ENCODE data around the gene TSR3.

TSR3 gene

DNA sequence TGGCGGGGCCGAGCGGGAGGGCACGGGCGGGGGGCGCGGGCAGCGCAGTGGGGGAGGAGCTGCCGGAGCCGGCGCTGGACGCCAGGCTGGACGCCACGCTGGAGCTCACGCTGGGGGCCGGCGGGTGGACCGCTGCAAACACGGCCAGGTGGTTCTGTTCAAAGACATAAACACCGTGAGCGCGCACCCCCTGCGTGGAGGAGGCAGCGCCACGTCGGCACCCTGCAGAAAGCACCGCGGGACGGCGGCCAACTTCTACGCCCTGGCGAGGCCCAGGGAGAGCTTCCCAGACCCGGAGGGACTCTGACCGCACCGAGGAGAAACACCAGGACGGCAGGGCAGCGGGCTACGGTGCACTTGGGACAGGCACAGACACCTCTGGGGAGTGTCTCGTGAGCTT lies 33.6 kb upstream of the TSR3 start:
- no peaks in the 10 kb centered on the region for H3K9me2 ChIP-seq (replicated peaks; ENCODE audit: low read depth, low read length)
- H3K36me3 ChIP-seq (ENCODE audit: insufficient read depth, low read length): no peaks in the 10 kb centered on the region
- no peaks in the 10 kb centered on the region for H4K20me1 ChIP-seq (ENCODE audit: insufficient read depth, low read length, poor library complexity, severe bottlenecking)
- no peaks in the 10 kb centered on the region for H3K79me2 ChIP-seq (ENCODE audit: insufficient read depth, low read length)
- no peak overlapping the region for H2AFZ ChIP-seq (ENCODE audit: low read length)
- H3K27me3 ChIP-seq (ENCODE audit: insufficient read depth, low read length, poor library complexity, severe bottlenecking): no peaks in the 10 kb centered on the region
- no peak overlapping the region for H3K4me2 ChIP-seq (ENCODE audit: low read depth, low read length, poor library complexity, severe bottlenecking)
- H3K9ac ChIP-seq (ENCODE audit: low read depth, low read length, poor library complexity, severe bottlenecking): no peak overlapping the region
- no peaks in the 10 kb centered on the region for H3K9me3 ChIP-seq (ENCODE audit: insufficient read depth, low read depth, low read length)
- H3K4me1 ChIP-seq (ENCODE audit: insufficient read depth, low read length, poor library complexity, severe bottlenecking): no peaks in the 10 kb centered on the region
- no peak overlapping the region for H3K4me3 ChIP-seq (ENCODE audit: low read length, poor library complexity, severe bottlenecking)
- TF ChIP-seq, protein P1, sequence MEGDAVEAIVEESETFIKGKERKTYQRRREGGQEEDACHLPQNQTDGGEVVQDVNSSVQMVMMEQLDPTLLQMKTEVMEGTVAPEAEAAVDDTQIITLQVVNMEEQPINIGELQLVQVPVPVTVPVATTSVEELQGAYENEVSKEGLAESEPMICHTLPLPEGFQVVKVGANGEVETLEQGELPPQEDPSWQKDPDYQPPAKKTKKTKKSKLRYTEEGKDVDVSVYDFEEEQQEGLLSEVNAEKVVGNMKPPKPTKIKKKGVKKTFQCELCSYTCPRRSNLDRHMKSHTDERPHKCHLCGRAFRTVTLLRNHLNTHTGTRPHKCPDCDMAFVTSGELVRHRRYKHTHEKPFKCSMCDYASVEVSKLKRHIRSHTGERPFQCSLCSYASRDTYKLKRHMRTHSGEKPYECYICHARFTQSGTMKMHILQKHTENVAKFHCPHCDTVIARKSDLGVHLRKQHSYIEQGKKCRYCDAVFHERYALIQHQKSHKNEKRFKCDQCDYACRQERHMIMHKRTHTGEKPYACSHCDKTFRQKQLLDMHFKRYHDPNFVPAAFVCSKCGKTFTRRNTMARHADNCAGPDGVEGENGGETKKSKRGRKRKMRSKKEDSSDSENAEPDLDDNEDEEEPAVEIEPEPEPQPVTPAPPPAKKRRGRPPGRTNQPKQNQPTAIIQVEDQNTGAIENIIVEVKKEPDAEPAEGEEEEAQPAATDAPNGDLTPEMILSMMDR (conservative IDR thresholded peaks at IDR 0.05; ENCODE audit: low read length): no peak
- no peak for TF ChIP-seq EZH2phosphoT487 (IDR thresholded peaks at IDR 0.05; ENCODE audit: borderline replicate concordance)
- H3F3A ChIP-seq (ENCODE audit: low read depth): no peaks in the 10 kb centered on the region

DNA sequence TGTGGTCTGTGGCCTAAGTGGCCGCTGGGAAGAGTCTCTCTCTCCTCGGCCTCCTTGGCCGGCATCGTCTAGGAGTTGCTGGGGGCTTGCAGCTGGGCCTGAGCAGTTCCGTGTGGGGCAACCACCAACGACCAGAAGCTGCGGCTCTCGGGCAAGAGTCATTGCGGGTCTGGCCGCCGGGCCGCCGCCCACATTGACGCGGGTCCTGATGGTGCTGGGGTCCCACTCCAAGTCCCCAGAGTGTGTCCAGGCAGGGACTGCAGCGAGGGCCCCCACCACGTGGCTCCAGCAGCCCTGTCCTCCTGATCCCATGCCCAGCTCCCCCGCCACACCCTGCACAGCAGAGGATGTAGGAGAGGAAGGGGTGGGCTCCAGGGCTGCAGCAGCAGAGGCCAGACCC lies 31.9 kb upstream of the TSR3 start:
- no peaks in the 10 kb centered on the region for H3F3A ChIP-seq (ENCODE audit: low read depth)
- no peak overlapping the region for H2AFZ ChIP-seq (ENCODE audit: low read length)
- no peaks in the 10 kb centered on the region for H3K27me3 ChIP-seq (ENCODE audit: insufficient read depth, low read length, poor library complexity, severe bottlenecking)
- H3K4me1 ChIP-seq (ENCODE audit: insufficient read depth, low read length, poor library complexity, severe bottlenecking): no peaks in the 10 kb centered on the region
- H4K20me1 ChIP-seq (ENCODE audit: insufficient read depth, low read length, poor library complexity, severe bottlenecking): no peaks in the 10 kb centered on the region
- H3K4me3 ChIP-seq (ENCODE audit: low read length, poor library complexity, severe bottlenecking): no peak overlapping the region
- no peak overlapping the region for H3K4me2 ChIP-seq (ENCODE audit: low read depth, low read length, poor library complexity, severe bottlenecking)
- H3K79me2 ChIP-seq (ENCODE audit: insufficient read depth, low read length): no peaks in the 10 kb centered on the region
- no peaks in the 10 kb centered on the region for H3K9me2 ChIP-seq (replicated peaks; ENCODE audit: low read depth, low read length)
- no peaks in the 10 kb centered on the region for H3K36me3 ChIP-seq (ENCODE audit: insufficient read depth, low read length)
- H3K9ac ChIP-seq (ENCODE audit: low read depth, low read length, poor library complexity, severe bottlenecking): no peak overlapping the region
- H3K9me3 ChIP-seq (ENCODE audit: insufficient read depth, low read depth, low read length): no peaks in the 10 kb centered on the region
- TF ChIP-seq EZH2phosphoT487 (IDR thresholded peaks at IDR 0.05; ENCODE audit: borderline replicate concordance): no peak
- TF ChIP-seq, protein P1 (conservative IDR thresholded peaks at IDR 0.05; ENCODE audit: low read length): no peak

DNA sequence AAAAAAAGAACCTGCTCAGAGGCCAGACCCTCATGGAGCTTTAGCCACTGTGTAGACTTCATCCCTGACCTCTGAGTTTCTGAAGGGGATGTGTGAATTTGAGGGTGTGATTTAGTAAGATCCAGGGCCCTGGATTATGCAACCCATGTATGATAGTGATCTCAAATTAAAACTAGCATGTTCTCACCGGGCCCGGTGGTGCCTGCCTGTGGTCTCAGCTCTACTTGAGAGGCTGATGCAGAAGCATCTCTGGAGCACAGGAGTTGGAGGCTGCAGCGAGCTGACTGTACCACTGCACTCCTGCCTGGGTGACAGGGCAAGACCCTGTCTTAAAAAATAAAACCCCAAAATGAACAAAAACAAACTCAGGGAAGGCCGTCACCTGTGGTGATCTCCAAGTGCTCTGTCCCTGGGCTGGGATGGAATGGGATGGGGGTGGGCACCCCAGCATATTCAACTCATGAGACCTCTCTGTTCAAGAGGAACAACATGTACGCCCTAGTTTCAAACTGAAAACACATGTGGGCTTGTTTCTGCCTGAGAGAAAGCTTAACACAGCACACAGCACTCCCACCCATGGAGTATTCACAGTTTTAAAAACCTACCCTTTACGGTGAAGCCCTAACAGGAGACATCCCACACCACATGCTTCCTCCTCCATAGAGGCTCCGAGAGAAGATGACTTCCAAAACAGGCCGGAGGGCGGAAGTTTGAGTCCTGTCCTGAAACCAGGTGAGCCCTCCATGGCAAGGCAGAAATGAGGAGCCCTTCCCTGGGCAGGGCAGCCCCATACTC lies 30.1 kb upstream of the TSR3 start:
- H3K9ac ChIP-seq (ENCODE audit: low read depth, low read length, poor library complexity, severe bottlenecking): no peak overlapping the region

More for the DNA sequence above, 30.1 kb upstream of the TSR3 start:
- Histone ChIP-seq H3K9me3 (ENCODE audit: insufficient read depth, low read depth, low read length) (no peaks in the 10 kb centered on the region), H3K4me2 (ENCODE audit: low read depth, low read length, poor library complexity, severe bottlenecking) (no peak overlapping the region), H3K79me2 (ENCODE audit: insufficient read depth, low read length) (no peaks in the 10 kb centered on the region), H3K27me3 (ENCODE audit: insufficient read depth, low read length, poor library complexity, severe bottlenecking) (no peaks in the 10 kb centered on the region), H3K9me2 (replicated peaks; ENCODE audit: low read depth, low read length) (no peaks in the 10 kb centered on the region), H3K4me1 (ENCODE audit: insufficient read depth, low read length, poor library complexity, severe bottlenecking) (no peaks in the 10 kb centered on the region), H2AFZ (ENCODE audit: low read length) (no peak overlapping the region), H3K36me3 (ENCODE audit: insufficient read depth, low read length) (no peaks in the 10 kb centered on the region), H3K4me3 (ENCODE audit: low read length, poor library complexity, severe bottlenecking) (no peak overlapping the region), H4K20me1 (ENCODE audit: insufficient read depth, low read length, poor library complexity, severe bottlenecking) (no peaks in the 10 kb centered on the region), H3F3A (ENCODE audit: low read depth) (no peaks in the 10 kb centered on the region)
- TF ChIP-seq EZH2phosphoT487 (IDR thresholded peaks at IDR 0.05; ENCODE audit: borderline replicate concordance): no peak
- TF ChIP-seq, protein P1 (conservative IDR thresholded peaks at IDR 0.05; ENCODE audit: low read length): no peak

Data from Loucy (cell line).